ENCODE measurements around the gene CSTF1. TPM values are rescaled to one million over a fixed set of nuclear protein-coding genes. Genes with fewer than 3 reads are reported as not detected.

The CSTF1 gene
- total and polyA plus RNA-seq, 2 of the 4 experiments (the other 2 are of a cell fraction), result 48.8 to 105 TPM

DNA sequence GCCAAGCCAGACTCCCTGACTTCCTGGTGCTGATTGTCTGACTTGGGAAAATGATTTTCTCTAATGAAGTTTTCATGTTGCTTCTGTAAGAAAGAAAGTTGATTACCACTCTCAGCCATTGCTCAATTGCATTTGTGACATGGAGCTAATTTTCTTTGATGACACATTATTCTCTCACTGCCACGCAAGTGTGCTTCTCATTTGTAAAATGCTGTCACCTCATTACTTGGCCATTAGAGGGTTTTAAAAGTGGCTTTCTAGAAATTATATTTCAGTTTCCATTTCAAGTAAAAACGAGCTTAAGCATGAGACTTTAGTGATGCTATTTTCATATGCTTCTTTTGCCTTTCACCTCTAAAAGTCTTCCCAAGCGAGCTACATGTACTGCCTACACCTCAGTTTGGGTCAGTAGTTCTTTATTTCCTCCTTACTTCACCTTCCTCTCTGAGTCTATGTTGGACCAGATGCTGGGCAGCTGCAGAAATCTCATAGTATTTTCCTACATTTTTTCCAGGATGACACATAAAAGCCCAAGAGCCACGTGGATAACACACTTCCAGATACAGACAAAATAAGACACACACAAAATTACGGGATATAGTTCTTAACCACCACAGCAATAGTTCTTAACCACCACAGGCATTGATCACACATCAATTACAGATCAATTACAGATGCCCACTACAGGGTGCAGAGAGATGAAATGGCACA is 39.9 kb upstream of the CSTF1 start:
- ATAC-seq (ENCODE audit: low read depth) (no peak), DNase-seq (peak; percentile 27)
- Histone ChIP-seq H3K9me1 (ENCODE audit: insufficient read depth, low read length) (no peaks in the 10 kb centered on the region), H3K14ac (replicated peaks; ENCODE audit: low read depth, low read length) (no peak overlapping the region), H2AK5ac (ENCODE audit: low read depth, low read length) (no peak overlapping the region), H4K20me1 (ENCODE audit: insufficient read depth, low read length) (no peaks in the 10 kb centered on the region), H4K8ac (ENCODE audit: low read depth in 2 of 2, low read length in 2 of 2) (no peak overlapping the region), H3K4me2 (ENCODE audit: low read depth, low read length) (no peak overlapping the region), H2AK9ac (replicated peaks; ENCODE audit: low read depth, low read length, poor library complexity) (no peak overlapping the region), H2BK20ac (ENCODE audit: low read depth, low read length) (no peak overlapping the region), H3K18ac (ENCODE audit: low read depth, low read length) (no peak overlapping the region), H3K9ac (ENCODE audit: low read depth, low read length) (no peak overlapping the region), H3K27ac (ENCODE audit: insufficient read depth, low read length) (no peak overlapping the region), H2BK5ac (ENCODE audit: low read depth, low read length, poor library complexity, severe bottlenecking) (no peak overlapping the region), H3K79me1 (ENCODE audit: low read depth in 1 of 2, low read length in 2 of 2) (no peaks in the 10 kb centered on the region), H2AFZ (replicated peaks; ENCODE audit: low read length, poor library complexity) (no peak overlapping the region), H3K27me3 (ENCODE audit: control insufficient read depth, insufficient read depth, low read length) (peaks cover 2% of the 10 kb centered on the region; the same call in 1 of the 2 replicates), H4K91ac (ENCODE audit: insufficient read depth, low read depth, low read length) (no peak overlapping the region), H2BK15ac (ENCODE audit: low read depth, low read length) (no peak overlapping the region), H4K5ac (ENCODE audit: low read depth, low read length) (no peak overlapping the region), H2BK120ac (ENCODE audit: low read depth, low read length) (no peak overlapping the region), H3K4me3 (ENCODE audit: insufficient read depth, low read depth, low read length) (no peak overlapping the region), H3K23ac (ENCODE audit: low read depth, low read length) (no peak overlapping the region), H3K36me3 (ENCODE audit: control insufficient read depth, insufficient read depth, low read length) (no peaks in the 10 kb centered on the region), H3K4ac (ENCODE audit: low read depth, low read length) (no peak overlapping the region), H3K9me3 (ENCODE audit: control insufficient read depth, insufficient read depth, low read length) (no peaks in the 10 kb centered on the region), H3K56ac (ENCODE audit: extremely low read depth, insufficient read depth, low read length) (no peak overlapping the region), H3K4me1 (ENCODE audit: control insufficient read depth, insufficient read depth, low read length) (peaks cover 2% of the 10 kb centered on the region; the same call in 1 of the 2 replicates)
- dilution Hi-C loops (cut with HindIII; ENCODE audit: low sequenced_read_pairs, unreplicated experiment), result no loop called here
- TF ChIP-seq MAFK (IDR thresholded peaks at IDR 0.05; ENCODE audit: low read depth, low read length), result no peak
- ChIA-PET POLR2A (ENCODE audit: unreplicated experiment) (no interaction called here), CTCF (no interaction called here)
- intact Hi-C loops (cut with micrococcal nuclease), result no loop called here
- WGBS, 2 experiments (ENCODE audit: extremely low coverage in 2 of 2, insufficient read length in 1 of 2), result no CpG with 5 or more reads among the region's 5 CpGs
- in situ Hi-C loops (cut with MboI; ENCODE audit: low sequenced_read_pairs), result loop anchor here (25.0 kb wide), 1 partner anchor 435 kb away; no protein-coding TSS in a partner anchor
- BruUV-seq (replicated peaks), result no TSS peak
